Small intestine (tissue), 16 donors: ENCODE data around the gene SPINK6. TPM values are rescaled to one million over a fixed set of nuclear protein-coding genes. Genes with fewer than 3 reads are reported as not detected.

Experiments used
- DNase-seq, 2 donors: peaks; one replicate each; pipeline versions ENCODE4 v3.0.0 to v3.0.0-alpha.2; 2013
- FAIRE-seq: peaks from 2 replicates; lab custom pipeline; 2012; peaks lifted over from hg19 to GRCh38; lab: Jason Lieb, UNC
- H3K27ac ChIP-seq, 3 donors: one replicate each; pipeline ENCODE4 v1.5.1; 2013; ENCODE audit warnings: low read length in 2 of 3, mild to moderate bottlenecking in 2 of 3, control low read depth in 1 of 3, inconsistent platforms in 1 of 3, low read depth in 1 of 3, moderate library complexity in 1 of 3
- H3K27me3 ChIP-seq, 3 donors: one replicate each; pipeline ENCODE4 v1.6.1; 2013; ENCODE audit warnings: low read length in 3 of 3, inconsistent platforms in 1 of 3; ENCODE audit not compliant: control insufficient read depth in 3 of 3, insufficient read depth in 3 of 3
- H3K36me3 ChIP-seq, 3 donors: one replicate each; pipeline ENCODE4 v1.6.1; 2013; ENCODE audit warnings: low read length in 3 of 3, inconsistent platforms in 1 of 3, low read depth in 1 of 3, mild to moderate bottlenecking in 1 of 3, moderate library complexity in 1 of 3; ENCODE audit not compliant: control insufficient read depth in 3 of 3, insufficient read depth in 2 of 3
- H3K4me1 ChIP-seq, 3 donors: one replicate each; pipeline ENCODE4 v1.6.1; 2013; ENCODE audit warnings: low read length in 2 of 3, inconsistent platforms in 1 of 3, low read depth in 1 of 3, mild to moderate bottlenecking in 1 of 3, moderate library complexity in 1 of 3; ENCODE audit not compliant: control insufficient read depth in 3 of 3, insufficient read depth in 2 of 3
- H3K4me3 ChIP-seq, 3 donors: one replicate each; pipeline ENCODE4 v1.5.1; 2013; ENCODE audit warnings: low read length in 3 of 3, control low read depth in 1 of 3, inconsistent platforms in 1 of 3, low read depth in 1 of 3, mild to moderate bottlenecking in 1 of 3, moderate library complexity in 1 of 3
- H3K9me3 ChIP-seq, 2 donors: one replicate each; pipeline ENCODE4 v1.6.1; 2013; ENCODE audit warnings: low read depth in 1 of 2, low read length in 1 of 2; ENCODE audit not compliant: control insufficient read depth in 2 of 2, insufficient read depth in 1 of 2
- WGBS, 3 donors: extraction: QIAGEN DNeasy Blood & Tissue Kit; methylation state at CpG; one replicate each; pipeline ENCODE4 v1.1.7; 2013; 5-methylcytosine and 5-hydroxymethylcytosine counted together
- long read RNA-seq, 10 donors: transcript quantifications; one replicate each; lab custom pipeline, GENCODE V29; 2026
- polyA plus RNA-seq, 4 donors: library from polyadenylated mRNA; stranded (reverse) in 3 of 4; unstranded in 1 of 4; fragments of 200-250 nt in 3 of 4; fragments of 120-200 nt in 1 of 4; gene quantifications; one replicate each; pipeline versions ENCODE4 v1.2.1 to v1.2.3, GENCODE V29; 2013
- donor health status: healthy with polysubstance abuse.
- donor health status: control.
- donor health status: control.
- donor health status: Bipolar disorder and iron deficiency.
- donor health status: healthy.

The SPINK6 gene
- not detected for polyA plus RNA-seq
- long read RNA-seq, donor 1, result 0 reads
- long read RNA-seq, donor 2, result 0 reads
- long read RNA-seq, donor 3, result 0 reads
- long read RNA-seq, donor 4, result 0 reads
- long read RNA-seq, donor 5, result 0 reads
- long read RNA-seq, donor 6, result 0 reads
- long read RNA-seq, donor 7, result 0 reads
- long read RNA-seq, donor 8, result 0 reads
- long read RNA-seq, donor 9, result 0 reads
- long read RNA-seq, donor 10, result 0 reads

- Histone ChIP-seq H3K4me1 (peaks cover 0 to 5% (median 0%) of the 10 kb centered on the region in 3 donors), H3K9me3 (no peaks in the 10 kb centered on the region), H3K27me3 (no peaks in the 10 kb centered on the region), H3K27ac (no peak within 1 kb of the TSS), H3K4me3 (no peak within 1 kb of the TSS), H3K36me3 (no peaks in the 10 kb centered on the region)
- FAIRE-seq (no peak), DNase-seq (no peak)
- WGBS, 3 donors, result 93 to 95% (median 94%) methylated on average over 2 of the region's 2 CpGs
These were observed at the start of gene SPINK6 for GRCh38 chr5:148202531-148203203. Gene SPINK6 (plus strand): TSS chr5:148203042. CDS start chr5:148203097, 55 bp downstream.

DNA sequence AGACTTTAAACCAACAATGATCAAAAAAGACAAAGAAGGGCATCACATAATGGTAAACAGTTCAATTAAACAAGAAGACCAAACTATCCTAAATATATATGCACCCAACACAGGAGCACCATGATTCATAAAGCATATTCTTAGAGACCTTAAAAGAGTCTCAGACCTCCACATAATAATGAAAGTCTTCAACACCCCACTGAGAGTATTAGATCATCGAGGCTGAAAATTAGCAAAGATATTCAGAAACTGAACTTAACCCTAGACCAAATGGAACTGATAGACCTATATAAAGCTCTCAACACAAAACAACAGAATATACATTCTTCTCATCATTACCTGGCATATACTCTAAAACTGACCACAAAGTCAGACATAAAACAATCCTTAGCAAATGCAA is 46.2 kb upstream of the SPINK6 start:
- 53 to 94% (median 83%) methylated on average over 1 of the region's 1 CpG for WGBS, 3 donors
- Histone ChIP-seq H3K36me3 (no peaks in the 10 kb centered on the region), H3K4me3 (no peak overlapping the region), H3K27ac (no peak overlapping the region), H3K4me1 (no peaks in the 10 kb centered on the region), H3K9me3 (no peaks in the 10 kb centered on the region), H3K27me3 (no peaks in the 10 kb centered on the region)
- DNase-seq (no peak), FAIRE-seq (no peak)

- Histone ChIP-seq H3K4me3 (no peak overlapping the region), H3K36me3 (no peaks in the 10 kb centered on the region), H3K9me3 (peaks cover 0 to 5% of the 10 kb centered on the region in 2 donors), H3K4me1 (peaks cover 0 to 6% (median 0%) of the 10 kb centered on the region in 3 donors), H3K27me3 (no peaks in the 10 kb centered on the region), H3K27ac (no peak overlapping the region)
- 95 to 97% (median 96%) methylated on average over 1 of the region's 1 CpG for WGBS, 3 donors
- FAIRE-seq (no peak), DNase-seq (no peak)
These were observed 40.8 kb upstream of the SPINK6 start for GRCh38 chr5:148162038-148162437.

DNA sequence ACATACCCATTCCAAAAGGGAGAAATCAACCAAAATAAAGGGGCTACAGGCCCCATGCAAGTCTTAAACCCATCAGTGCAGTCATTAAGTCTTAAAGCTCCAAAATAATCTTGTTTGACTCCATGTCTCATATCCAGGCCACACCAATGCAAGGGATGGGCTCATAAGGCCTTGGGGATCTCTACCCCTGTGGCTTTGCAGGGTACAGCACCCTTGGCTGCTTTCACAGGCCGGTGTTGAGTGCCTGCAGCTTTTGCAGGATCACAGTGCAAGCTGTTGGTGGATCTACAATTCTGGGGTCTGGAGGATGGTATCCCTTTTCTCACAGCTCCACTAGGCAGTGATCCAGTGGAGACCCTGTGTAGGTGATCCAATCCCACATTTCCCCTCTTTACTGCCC is 39.5 kb upstream of the SPINK6 start:
- FAIRE-seq, result no peak
- WGBS, 3 donors, result 71 to 93% (median 89%) methylated on average over 1 of the region's 1 CpG

DNA sequence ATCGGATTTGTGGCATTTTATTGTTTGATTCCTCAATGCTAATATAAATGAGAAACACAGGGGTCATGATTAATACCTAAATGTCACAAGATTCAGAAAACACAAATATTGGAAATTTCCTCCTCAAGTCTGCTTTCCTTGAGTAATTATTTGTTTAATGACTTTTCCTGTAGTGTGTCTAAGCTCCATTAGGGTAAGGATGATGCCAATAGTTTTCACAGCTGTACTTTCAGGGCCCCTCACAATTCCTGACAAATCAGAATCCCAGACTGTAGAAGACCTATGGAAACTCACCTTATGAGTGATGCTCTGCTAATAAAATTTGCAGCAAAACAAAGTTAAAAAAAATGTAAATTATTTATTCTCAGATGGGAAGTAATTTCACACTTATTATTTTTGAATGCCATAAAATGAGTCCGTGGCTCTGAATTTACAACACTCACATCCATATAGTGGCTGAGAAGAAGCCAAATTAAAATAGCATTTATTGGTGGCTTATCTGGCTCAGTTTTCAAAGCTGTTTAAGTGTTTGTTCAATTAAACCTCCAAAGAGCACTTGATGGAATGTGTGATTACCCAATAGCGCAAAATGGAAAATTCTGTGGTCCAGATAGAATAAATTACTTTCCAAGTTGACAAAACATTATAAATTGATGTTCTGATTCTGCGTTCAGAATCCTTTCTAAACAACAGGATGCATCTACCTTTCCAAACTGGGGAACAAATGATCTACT is 36.1 kb upstream of the SPINK6 start:
- Histone ChIP-seq H3K27ac (no peak overlapping the region), H3K9me3 (peaks cover 0 to 5% of the 10 kb centered on the region in 2 donors), H3K4me3 (no peak overlapping the region), H3K4me1 (peaks cover 0 to 6% (median 0%) of the 10 kb centered on the region in 3 donors), H3K27me3 (no peaks in the 10 kb centered on the region), H3K36me3 (no peaks in the 10 kb centered on the region)
- WGBS, 3 donors, result 57 to 76% (median 61%) methylated on average over 4 of the region's 4 CpGs
- FAIRE-seq (no peak), DNase-seq (no peak)

More for the DNA sequence above, 39.5 kb upstream of the SPINK6 start:
- H3K27ac ChIP-seq, result no peak overlapping the region
- peaks cover 0 to 6% (median 0%) of the 10 kb centered on the region in 3 donors for H3K4me1 ChIP-seq
- no peak for DNase-seq
- H3K27me3 ChIP-seq, result no peaks in the 10 kb centered on the region
- no peak overlapping the region for H3K4me3 ChIP-seq
- peaks cover 0 to 5% of the 10 kb centered on the region in 2 donors for H3K9me3 ChIP-seq
- H3K36me3 ChIP-seq, result no peaks in the 10 kb centered on the region

GRCh38 chr5:148168246-148168645 is 34.6 kb upstream of the SPINK6 start, which contains the start of gene SPINK14:
Gene SPINK14 (plus strand): TSS chr5:148168546. CDS start chr5:148169733, 1,187 bp downstream.
- no peak within 1 kb of the TSS for H3K27ac ChIP-seq
- no peak for DNase-seq
- H3K4me1 ChIP-seq, result peaks cover 0 to 4% (median 0%) of the 10 kb centered on the region in 3 donors
- 91 to 99% (median 97%) methylated on average over 1 of the region's 1 CpG for WGBS, 3 donors
- H3K9me3 ChIP-seq, result no peaks in the 10 kb centered on the region
- H3K36me3 ChIP-seq, result no peaks in the 10 kb centered on the region
- H3K4me3 ChIP-seq, result no peak within 1 kb of the TSS
- FAIRE-seq, result no peak
- no peaks in the 10 kb centered on the region for H3K27me3 ChIP-seq

GRCh38 chr5:148172377-148172776 is 30.5 kb upstream of the SPINK6 start:
- no peaks in the 10 kb centered on the region for H3K9me3 ChIP-seq
- H3K4me1 ChIP-seq, result no peaks in the 10 kb centered on the region
- 45 to 71% (median 53%) methylated on average over 2 of the region's 2 CpGs for WGBS, 3 donors
- no peak overlapping the region for H3K27ac ChIP-seq
- H3K4me3 ChIP-seq, result no peak overlapping the region
- DNase-seq, result no peak
- FAIRE-seq, result no peak
- H3K36me3 ChIP-seq, result no peaks in the 10 kb centered on the region
- H3K27me3 ChIP-seq, result no peaks in the 10 kb centered on the region

DNA sequence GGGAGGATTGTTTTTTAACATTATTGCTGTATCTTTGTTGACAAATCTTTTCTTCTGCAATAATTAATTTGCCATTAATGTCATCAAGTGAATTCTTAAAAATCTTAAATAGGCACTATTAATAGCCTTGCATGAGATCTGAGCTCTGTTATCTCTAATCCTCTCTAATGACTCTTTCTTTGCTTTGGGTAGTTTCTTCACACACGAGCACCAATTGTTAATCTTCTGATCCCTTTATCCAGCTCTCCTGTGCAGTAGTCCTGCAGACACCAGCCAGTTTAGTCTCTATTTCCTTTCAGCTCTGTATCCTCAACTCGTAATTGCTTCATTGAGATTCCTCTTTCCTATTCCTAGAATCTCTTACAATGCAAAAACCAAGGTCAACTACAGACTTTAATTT is 26.4 kb upstream of the SPINK6 start:
- no peak for DNase-seq
- Histone ChIP-seq H3K27me3 (no peaks in the 10 kb centered on the region), H3K4me1 (no peaks in the 10 kb centered on the region), H3K27ac (no peak overlapping the region), H3K4me3 (no peak overlapping the region), H3K36me3 (no peaks in the 10 kb centered on the region), H3K9me3 (no peaks in the 10 kb centered on the region)
- no peak for FAIRE-seq
- 21 to 42% (median 26%) methylated on average over 2 of the region's 2 CpGs for WGBS, 3 donors
